AG09309 (cell line): ENCODE measurements around the gene NSD1.

ENCODE experiments used
- DNase-seq: peaks from one replicate; pipeline ENCODE4 v3.0.0-alpha.2; 2010; ENCODE audit warnings: low read depth
- H3K4me3 ChIP-seq: 2 replicates; pipeline ENCODE4 v1.5.1; 2011; ENCODE audit warnings: mild to moderate bottlenecking, low read depth, low read length, moderate library complexity; ENCODE audit not compliant: control insufficient read depth
- CTCF ChIP-seq: IDR thresholded peaks from 2 replicates; pipeline ENCODE4 v1.5.1; 2011; ENCODE audit warnings: mild to moderate bottlenecking, low read depth, low read length, inconsistent platforms; ENCODE audit not compliant: insufficient read depth, control insufficient read depth; ENCODE audit errors: missing control alignments

The NSD1 gene

DNA sequence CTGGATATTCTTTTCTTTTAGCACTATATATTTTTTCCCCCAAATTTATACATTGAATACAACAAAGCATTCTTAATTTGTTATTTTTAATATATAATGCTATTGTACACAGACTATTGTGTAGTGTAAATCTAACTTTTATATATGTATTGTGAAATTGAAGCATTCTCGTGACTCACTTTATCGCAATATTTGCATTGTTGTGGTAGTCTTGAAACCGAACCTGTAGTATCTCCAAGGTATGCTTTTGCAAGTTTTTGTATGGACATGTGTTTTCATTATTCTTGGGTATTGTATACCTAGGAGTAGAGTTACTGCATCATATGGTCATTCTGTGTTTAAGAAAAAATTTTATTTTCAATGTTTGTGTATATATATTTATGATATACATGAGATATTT, 49.6 kb downstream of the NSD1 start:
- no peak for DNase-seq
- TF ChIP-seq CTCF = no peak
- H3K4me3 ChIP-seq = no peak overlapping the region

- no peak overlapping the region for H3K4me3 ChIP-seq
- no peak for DNase-seq
- TF ChIP-seq CTCF = no peak
These were observed 50.3 kb downstream of the NSD1 start for GRCh38 chr5:177183766-177184360.

DNA sequence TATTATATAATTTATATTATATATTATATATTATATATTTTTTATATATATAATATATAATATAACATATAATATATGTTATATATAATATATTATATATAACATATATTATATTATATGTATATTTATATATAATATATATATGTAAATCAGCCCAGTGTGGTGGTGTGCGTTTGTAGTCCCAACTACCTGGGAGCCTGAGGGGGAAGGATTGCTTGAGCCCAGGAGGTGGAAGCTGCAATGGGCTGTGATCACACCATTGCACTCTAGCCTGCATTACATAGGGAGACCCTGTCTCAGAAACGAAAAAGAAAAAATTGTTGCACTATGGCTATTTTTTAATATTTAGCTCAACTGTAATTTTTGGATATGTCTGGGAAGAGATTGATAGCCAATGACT, 52.4 kb downstream of the NSD1 start:
- DNase-seq = no peak
- TF ChIP-seq CTCF = no peak
- no peak overlapping the region for H3K4me3 ChIP-seq

- TF ChIP-seq CTCF = no peak
- H3K4me3 ChIP-seq = no peak overlapping the region
- DNase-seq = no peak
These were observed 53.1 kb downstream of the NSD1 start for GRCh38 chr5:177186645-177187044.

GRCh38 chr5:177188775-177189174, 55.2 kb downstream of the NSD1 start:
- no peak for TF ChIP-seq CTCF
- no peak overlapping the region for H3K4me3 ChIP-seq
- DNase-seq = no peak

- no peak for DNase-seq
- TF ChIP-seq CTCF = no peak
- H3K4me3 ChIP-seq = no peak overlapping the region
These were observed 55.8 kb downstream of the NSD1 start for GRCh38 chr5:177189416-177189815.

DNA sequence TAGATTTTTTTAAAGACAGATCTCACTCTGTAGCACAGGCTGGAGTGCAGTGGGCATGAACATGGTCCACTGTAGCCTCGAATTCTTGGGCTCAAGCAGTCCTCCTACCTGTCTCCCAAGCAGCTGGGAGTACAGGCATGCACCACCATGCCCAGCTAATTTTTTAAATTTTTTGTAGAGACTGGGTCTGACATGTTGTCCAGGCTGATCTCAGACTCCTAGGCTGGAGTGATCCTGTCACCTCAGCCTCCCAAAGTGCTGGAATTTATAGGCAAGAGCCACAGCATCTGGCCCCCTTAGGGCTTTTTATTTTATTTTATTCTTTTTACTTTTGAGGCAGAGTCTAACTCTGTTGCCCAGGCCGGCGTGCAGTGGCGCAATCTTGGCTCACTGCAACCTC, 56.4 kb downstream of the NSD1 start:
- DNase-seq = no peak
- H3K4me3 ChIP-seq = no peak overlapping the region
- no peak for TF ChIP-seq CTCF
